Gastroesophageal sphincter (tissue), 4 donors: ENCODE data around the gene BTBD3. TPM values are rescaled to one million over a fixed set of nuclear protein-coding genes. Genes with fewer than 3 reads are reported as not detected.

ENCODE experiments used
- ATAC-seq: fragments of 150-250 bp; one replicate; pipeline ENCODE4 v1.9.1; 2016; ENCODE audit warnings: mild to moderate bottlenecking, moderate library complexity
- H3K27ac ChIP-seq, 4 donors: fragments of 200-600 bp; sonication (generic) in 3 of 4; 1 replicate in 3 of 4; 2 replicates in 1 of 4; pipeline ENCODE4 v1.5.1; 2016 to 2019
- H3K27me3 ChIP-seq: fragments of 200-600 bp; sonication (generic); one replicate; pipeline ENCODE4 v1.5.1; 2019
- H3K36me3 ChIP-seq, 2 donors: fragments of 200-600 bp; sonication (generic); one replicate each; pipeline ENCODE4 v1.5.1; 2019; ENCODE audit warnings: control low read depth in 1 of 2
- H3K4me1 ChIP-seq, 3 donors: fragments of 200-600 bp; sonication (generic); 1 replicate in 2 of 3; 2 replicates in 1 of 3; pipeline ENCODE4 v1.5.1; 2016 to 2019; ENCODE audit warnings: control low read depth in 2 of 3
- H3K4me3 ChIP-seq, 2 donors: fragments of 200-600 bp; sonication (generic); one replicate each; pipeline ENCODE4 v1.5.1; 2019; ENCODE audit warnings: mild to moderate bottlenecking in 1 of 2, moderate library complexity in 1 of 2
- H3K9me3 ChIP-seq, 3 donors: fragments of 200-600 bp; sonication (generic); one replicate each; pipeline ENCODE4 v1.5.1; 2017 to 2019; ENCODE audit warnings: control low read depth in 2 of 3
- CTCF ChIP-seq, 4 experiments: fragments of 200-600 bp in 2 of 4; fragments of 450-650 bp in 2 of 4; sonication (generic) in 1 of 4; IDR thresholded peaks; one replicate each; pipeline ENCODE4 v1.5.1; 2017 to 2019; ENCODE audit warnings: antibody characterized with exemption in 4 of 4, mild to moderate bottlenecking in 2 of 4, moderate library complexity in 2 of 4
- EP300 ChIP-seq: sonication (generic); formaldehyde crosslinking; IDR thresholded peaks from one replicate; pipeline ENCODE4 v1.6.1; 2017; ENCODE audit warnings: antibody characterized with exemption, mild to moderate bottlenecking
- POLR2A ChIP-seq, 2 donors: fragments of 450-650 bp; IDR thresholded peaks; one replicate each; pipeline ENCODE4 v1.6.1; 2017; ENCODE audit warnings: antibody characterized with exemption in 2 of 2, mild to moderate bottlenecking in 2 of 2, moderate library complexity in 1 of 2
- POLR2AphosphoS5 ChIP-seq: sonication (generic); formaldehyde crosslinking; IDR thresholded peaks from one replicate; pipeline ENCODE4 v1.6.1; 2017; ENCODE audit warnings: antibody characterized with exemption
- WGBS, 2 donors: methylation state at CpG; one replicate each; pipeline ENCODE4 v1.1.5; 2018; ENCODE audit warnings: low coverage in 1 of 2; 5-methylcytosine and 5-hydroxymethylcytosine counted together
- total RNA-seq, 4 donors: library from RNA; depleted of rRNA; stranded (reverse); fragments of >200 nt; gene quantifications; one replicate each; pipeline ENCODE4 v1.1.0, GENCODE V29; 2016

BTBD3 gene
- total RNA-seq, 4 donors from 2014 or later, result 25.9 to 87.8 (median 34.8) TPM

- no peak for ATAC-seq
- H3K4me1 ChIP-seq, result no peaks in the 10 kb centered on the region
- WGBS, 2 donors, result 80 to 100% methylated on average over 1 of the region's 1 CpG
- no peak for TF ChIP-seq EP300
- no peak for TF ChIP-seq CTCF (IDR thresholded peaks at IDR 0.05)
- TF ChIP-seq POLR2AphosphoS5, result no peak
- no peak for TF ChIP-seq POLR2A (IDR thresholded peaks at IDR 0.05)
- no peak overlapping the region for H3K4me3 ChIP-seq
- H3K27ac ChIP-seq, result no peak overlapping the region
- H3K36me3 ChIP-seq, result no peaks in the 10 kb centered on the region
- H3K27me3 ChIP-seq, result no peaks in the 10 kb centered on the region
- H3K9me3 ChIP-seq, result no peaks in the 10 kb centered on the region
Measured at GRCh38 chr20:11965602-11966001, 47.9 kb downstream of the BTBD3 start.

- Histone ChIP-seq H3K27ac (no peak overlapping the region), H3K27me3 (no peaks in the 10 kb centered on the region), H3K4me3 (no peak overlapping the region), H3K4me1 (no peaks in the 10 kb centered on the region), H3K36me3 (no peaks in the 10 kb centered on the region), H3K9me3 (no peaks in the 10 kb centered on the region)
- ATAC-seq, result no peak
- 80 to 82% methylated on average over 1 of the region's 3 CpGs for WGBS, 2 donors
- TF ChIP-seq POLR2AphosphoS5 (no peak), POLR2A (IDR thresholded peaks at IDR 0.05) (no peak), EP300 (no peak), CTCF (IDR thresholded peaks at IDR 0.05) (no peak)
Measured at GRCh38 chr20:11966186-11966585, 48.5 kb downstream of the BTBD3 start.

GRCh38 chr20:11970243-11970836 lies 52.6 kb downstream of the BTBD3 start:
- H3K27me3 ChIP-seq, result no peaks in the 10 kb centered on the region
- H3K27ac ChIP-seq, result no peak overlapping the region
- 90% methylated on average over 3 of the region's 3 CpGs for WGBS, 2 donors
- no peaks in the 10 kb centered on the region for H3K36me3 ChIP-seq
- no peaks in the 10 kb centered on the region for H3K9me3 ChIP-seq
- TF ChIP-seq EP300 (no peak), POLR2AphosphoS5 (no peak), CTCF (IDR thresholded peaks at IDR 0.05) (no peak), POLR2A (IDR thresholded peaks at IDR 0.05) (no peak)
- no peaks in the 10 kb centered on the region for H3K4me1 ChIP-seq
- H3K4me3 ChIP-seq, result no peak overlapping the region
- no peak for ATAC-seq

- H3K27ac ChIP-seq, result no peak overlapping the region
- no peak overlapping the region for H3K4me3 ChIP-seq
- TF ChIP-seq CTCF (IDR thresholded peaks at IDR 0.05), result no peak
- no peak for TF ChIP-seq POLR2A (IDR thresholded peaks at IDR 0.05)
- TF ChIP-seq POLR2AphosphoS5, result no peak
- TF ChIP-seq EP300, result no peak
- H3K27me3 ChIP-seq, result no peaks in the 10 kb centered on the region
- peaks cover 0 to 10% (median 0%) of the 10 kb centered on the region in 3 donors for H3K9me3 ChIP-seq
- no peaks in the 10 kb centered on the region for H3K36me3 ChIP-seq
- WGBS, 2 donors, result 75 to 88% methylated on average over 1 to 2 of the region's 2 CpGs
- no peaks in the 10 kb centered on the region for H3K4me1 ChIP-seq
- no peak for ATAC-seq
Measured at GRCh38 chr20:11972478-11972877, 54.8 kb downstream of the BTBD3 start.
